UCSD-AML1 (cell line): Measurements from ENCODE around the gene EMC9.

Experiments
- DNase-seq: peaks from one replicate; lab custom pipeline; 2025; ENCODE audit not compliant: unreplicated experiment; lab: John Stamatoyannopoulos, UW

The EMC9 gene

DNA sequence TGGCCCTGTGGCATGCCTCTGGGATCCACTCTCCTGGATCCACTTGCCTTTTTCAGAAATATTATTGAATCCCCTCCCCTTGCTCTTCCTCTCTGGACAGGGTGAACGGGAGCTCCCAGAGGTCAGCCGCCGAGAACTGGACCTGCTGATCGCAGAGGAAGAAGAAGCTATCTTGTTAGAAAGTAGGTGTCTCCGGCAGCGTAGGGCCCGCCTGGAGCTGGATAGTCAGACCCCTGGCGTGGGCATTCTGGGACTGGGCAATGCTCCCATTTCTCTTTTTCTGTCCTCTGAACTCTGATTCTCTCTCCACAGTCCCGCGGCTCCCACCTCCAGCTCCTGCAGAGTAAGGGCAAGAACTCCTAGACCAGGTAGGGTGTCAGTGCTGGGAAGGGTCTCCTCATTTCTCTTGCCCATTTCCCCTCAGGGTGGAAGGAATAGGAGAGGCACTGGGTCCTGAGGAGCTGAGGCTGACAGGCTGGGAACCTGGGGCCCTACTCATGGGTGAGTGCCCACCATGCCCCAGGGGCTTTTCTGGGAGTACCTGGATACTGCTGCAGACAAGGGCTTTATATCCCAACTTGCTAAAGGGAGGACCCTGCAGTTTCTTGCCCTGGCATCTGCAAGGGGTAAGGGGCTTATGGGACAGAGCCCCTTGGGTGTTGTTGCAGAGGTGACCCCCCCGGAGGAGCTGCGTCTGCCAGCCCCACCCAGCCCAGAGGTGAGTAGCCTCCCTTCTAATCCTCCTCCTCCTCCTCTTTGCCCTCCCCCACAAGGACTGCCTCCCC, 35.8 kb upstream of the EMC9 start:
- no peak for DNase-seq

DNA sequence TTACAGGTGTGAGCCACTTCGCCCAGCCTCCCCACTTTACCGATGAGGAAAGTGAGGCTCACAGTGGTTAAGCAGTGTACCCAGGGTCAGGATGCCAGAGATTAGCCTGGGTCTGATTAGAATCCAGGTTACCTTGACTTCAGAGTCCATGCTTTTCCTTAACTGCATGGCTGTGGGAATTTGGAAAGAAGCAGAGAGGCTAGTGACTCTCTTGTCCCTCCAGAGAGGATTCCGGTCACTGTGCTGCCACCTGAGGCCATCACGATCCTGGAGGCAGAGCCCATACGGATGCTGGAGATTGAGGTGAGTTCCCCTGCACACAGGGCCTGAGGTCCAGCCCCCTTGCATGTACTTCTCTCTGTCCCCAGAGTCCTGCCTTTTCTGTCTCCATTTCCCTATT, 35.2 kb upstream of the EMC9 start:
- DNase-seq = no peak

DNA sequence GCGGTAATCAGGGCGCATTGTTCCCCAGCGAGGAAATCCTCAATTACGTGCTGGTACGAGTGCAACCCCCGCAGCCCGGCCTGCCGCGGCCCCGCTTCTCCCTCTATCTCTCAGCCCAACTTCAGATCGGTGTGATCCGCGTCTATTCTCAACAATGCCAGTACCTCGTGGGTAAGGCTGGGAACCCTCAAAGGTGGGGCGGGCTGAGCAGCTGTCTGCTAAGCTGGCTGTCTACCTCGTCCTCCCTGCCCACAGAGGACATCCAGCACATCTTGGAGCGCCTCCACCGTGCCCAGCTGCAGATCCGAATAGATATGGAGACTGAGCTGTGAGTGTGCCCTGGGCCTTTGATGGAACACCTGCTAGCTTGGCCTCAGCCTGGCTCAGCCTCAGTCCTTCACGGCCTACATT, 31.5 kb upstream of the EMC9 start:
- DNase-seq = no peak

DNA sequence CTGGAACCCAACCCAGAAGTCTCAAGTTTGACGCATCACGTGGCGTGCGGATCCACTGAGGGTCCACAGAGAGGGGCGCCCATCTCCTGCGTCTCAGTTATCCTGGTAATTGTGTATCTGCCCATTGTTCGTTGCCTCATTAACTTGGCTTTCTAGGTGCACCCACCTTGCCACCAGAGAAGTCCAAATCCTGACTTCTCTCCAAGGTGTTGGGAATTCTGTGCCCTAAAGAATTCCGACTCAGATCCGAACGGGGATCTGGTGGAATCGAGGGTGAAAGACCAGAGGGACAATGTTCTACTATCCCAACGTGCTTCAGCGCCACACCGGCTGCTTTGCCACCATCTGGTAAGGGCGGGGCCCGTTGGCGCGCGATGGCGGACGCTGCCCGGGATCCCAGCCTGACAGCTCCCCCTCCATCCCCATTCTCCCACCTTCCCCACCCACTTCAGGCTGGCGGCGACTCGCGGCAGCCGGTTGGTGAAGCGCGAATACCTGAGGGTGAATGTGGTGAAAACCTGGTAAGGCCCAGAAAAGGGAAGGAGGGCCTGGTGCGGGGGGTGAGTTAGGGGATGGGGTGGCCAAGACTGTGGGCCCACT, 31.0 kb upstream of the EMC9 start:
- no peak for DNase-seq

DNA sequence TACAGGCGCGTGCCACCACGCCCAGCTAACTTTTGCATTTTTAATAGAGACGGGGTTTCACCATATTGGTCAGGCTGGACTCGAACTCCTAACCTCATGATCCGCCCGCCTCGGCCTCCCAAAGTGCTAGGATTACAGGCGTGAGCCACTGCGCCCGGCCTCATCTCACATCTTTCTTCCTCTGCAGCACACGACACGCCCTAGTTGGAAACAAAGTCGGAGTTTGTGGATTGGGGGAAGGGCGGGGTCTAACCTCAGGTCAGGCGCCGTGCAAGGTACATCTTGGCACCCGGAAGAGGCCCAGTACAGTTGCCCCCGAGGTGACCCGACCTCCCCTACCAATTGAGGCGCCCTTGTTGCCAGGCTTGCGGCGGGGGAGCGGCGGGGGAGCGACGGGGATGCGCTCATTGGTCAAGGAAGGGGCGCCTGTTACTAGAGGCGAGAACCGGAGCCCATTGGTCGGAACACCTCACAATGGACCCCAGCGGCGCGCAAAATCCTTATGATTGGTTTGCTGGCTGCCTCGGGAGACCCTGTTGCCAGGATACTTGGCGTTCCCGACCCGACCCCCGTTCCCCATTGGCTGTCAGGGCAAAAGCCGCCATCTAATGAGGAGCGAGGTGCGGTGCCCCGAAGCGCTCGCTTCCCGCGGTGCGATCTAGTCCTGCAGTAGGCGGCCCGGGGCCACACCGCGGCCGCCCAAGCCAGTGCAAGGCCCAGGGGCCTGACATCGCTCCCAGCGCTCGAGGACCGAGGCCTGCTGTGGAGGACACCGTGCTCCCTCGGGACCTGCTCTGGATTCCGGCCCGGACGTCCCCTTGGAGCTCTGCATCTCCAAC, 30.2 kb upstream of the EMC9 start, which contains the start of gene REC8:
Gene REC8 (plus strand): TSS at position 659 of the 839 bp plus-strand sequence. CDS start 473 bp downstream, outside the sequence.
- no peak for DNase-seq

DNA sequence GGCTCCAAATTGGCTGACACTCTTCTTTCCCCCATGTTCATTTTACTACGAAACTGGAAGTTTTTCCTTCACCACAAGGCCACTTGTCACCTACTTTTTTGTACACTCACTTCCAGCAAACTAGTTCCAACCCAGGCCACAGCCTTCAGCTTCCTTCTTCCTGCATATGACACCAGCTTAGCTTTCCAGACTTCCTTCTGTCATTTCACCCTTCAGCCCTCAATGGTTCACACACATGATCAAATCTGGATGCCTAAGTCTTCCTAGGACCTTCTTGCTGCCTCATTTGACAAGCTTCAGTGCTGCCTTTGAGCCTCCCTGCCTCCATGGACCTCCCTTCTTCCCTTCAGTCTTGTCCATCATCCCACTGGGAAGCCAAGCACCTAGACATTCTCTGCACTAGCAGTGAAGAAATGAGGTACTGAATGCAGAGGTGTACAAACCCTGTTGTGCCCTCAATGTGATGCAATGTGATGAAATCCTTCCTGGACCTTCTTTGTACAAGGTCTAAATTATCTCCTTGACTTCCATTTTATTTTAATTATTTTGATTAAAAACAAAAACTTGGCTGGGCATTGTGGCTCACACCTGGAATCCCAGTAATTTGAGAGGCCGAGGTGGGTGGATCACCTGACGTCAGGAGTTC, 26.2 kb upstream of the EMC9 start:
- peak; percentile 26 for DNase-seq

DNA sequence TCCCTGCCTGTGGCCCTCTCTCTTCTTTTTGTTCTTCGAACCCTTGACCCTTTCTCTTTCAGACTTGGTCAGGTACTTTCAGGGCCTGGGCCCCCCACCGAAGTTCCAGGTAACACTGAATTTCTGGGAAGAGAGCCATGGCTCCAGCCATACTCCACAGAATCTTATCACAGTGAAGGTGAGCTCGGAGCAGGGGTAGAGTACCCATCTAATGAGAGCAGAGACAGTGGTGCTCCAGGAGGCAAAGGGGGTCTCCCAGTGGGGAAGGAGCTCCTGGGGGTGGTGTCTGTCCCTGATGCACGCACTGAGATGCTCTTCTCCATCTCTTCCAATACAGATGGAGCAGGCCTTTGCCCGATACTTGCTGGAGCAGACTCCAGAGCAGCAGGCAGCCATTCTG, 24.4 kb upstream of the EMC9 start:
- DNase-seq = no peak

DNA sequence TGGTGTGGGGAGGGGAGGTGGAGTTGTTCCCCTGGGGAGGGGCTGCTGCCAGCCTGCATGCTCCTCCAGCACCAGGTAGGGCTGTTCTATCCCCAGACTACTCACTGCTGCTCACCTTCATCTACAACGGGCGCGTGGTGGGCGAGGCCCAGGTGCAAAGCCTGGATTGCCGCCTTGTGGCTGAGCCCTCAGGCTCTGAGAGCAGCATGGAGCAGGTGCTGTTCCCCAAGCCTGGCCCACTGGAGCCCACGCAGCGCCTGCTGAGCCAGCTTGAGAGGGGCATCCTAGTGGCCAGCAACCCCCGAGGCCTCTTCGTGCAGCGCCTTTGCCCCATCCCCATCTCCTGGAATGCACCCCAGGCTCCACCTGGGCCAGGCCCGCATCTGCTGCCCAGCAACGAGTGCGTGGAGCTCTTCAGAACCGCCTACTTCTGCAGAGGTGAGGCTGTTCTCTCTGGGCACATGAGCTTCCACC, 23.2 kb upstream of the EMC9 start:
- DNase-seq = no peak

DNA sequence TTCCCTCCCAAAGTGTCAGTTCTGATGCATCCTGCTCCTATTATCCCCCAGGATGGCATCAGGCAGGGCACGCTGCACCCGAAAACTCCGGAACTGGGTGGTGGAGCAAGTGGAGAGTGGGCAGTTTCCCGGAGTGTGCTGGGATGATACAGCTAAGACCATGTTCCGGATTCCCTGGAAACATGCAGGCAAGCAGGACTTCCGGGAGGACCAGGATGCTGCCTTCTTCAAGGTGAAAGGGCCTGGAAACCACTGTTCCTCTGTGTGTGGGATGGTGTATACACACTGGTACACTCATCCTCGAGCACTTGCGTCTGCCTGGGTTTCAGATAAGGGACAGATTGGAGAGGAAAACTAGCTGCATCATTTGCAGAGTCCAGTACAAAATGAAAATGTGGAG, 20.7 kb upstream of the EMC9 start:
- DNase-seq = no peak

DNA sequence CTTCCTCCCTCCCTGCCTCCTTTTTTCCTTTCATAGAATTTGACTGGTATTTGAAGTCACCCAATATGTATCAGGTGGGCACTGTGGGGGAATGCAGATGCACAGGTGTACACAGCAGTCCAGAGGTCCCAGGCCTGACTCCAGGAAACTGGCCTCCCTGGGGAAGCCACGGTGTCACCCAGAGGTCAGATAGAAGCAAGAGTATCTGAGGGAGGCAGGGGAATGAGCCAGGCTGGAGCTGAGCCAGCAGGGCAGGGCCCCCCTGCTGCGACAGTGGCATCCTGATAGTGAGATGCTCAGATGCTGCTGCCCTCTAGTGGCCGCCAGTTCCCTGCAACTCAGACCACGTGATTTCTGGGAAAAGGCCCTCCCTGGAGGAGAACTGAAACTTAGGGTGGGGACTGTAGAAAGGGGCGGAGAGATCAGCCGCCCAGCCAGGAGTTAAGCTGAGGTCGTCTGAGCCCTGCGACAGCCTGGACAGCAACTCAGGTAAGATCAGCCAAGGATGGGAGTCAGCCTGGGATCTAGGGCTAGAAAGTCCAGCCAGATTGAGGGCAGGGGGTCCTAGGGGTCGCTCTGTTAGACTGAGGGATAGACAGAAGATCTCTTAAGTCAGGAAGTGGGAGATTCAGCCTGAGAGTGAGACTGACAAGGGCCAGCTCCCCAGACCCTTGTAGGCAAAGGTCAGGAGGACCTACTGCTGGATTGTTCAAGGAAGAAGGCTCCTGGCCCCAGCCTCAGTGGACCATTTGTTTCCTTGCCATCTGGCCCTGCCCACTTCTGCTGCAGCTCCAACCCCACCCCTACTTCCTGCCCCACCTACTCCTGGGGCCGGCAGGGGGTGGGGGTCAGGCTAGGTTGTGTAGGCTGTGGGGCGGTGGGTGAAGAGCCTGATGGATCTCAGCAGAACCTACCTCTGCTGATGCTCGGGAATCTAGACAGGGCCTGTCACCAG, 19.7 kb upstream of the EMC9 start, which contains the start of gene IRF9:
Gene IRF9 (plus strand): TSS at position 416 of the 955 bp plus-strand sequence. CDS start 880 bp downstream, outside the sequence.
- DNase-seq = peak; percentile 97

DNA sequence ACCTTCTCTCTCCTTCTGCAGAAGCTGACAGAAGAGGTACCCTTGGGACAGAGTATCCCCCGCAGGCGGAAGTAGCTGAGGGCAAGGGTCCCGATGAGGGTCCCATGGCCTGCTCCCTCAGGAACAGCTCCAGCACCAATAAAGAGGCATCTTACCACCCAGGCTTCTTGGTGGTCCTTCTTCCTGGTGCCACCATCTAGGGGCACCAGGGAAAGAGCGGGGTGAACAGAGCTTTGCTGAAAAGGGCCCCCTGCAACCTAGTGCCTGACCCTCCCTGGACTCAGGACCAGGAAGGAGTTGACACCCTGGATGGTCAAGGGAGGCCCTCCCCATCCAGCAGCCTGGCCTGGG, 19.1 kb upstream of the EMC9 start:
- no peak for DNase-seq

DNA sequence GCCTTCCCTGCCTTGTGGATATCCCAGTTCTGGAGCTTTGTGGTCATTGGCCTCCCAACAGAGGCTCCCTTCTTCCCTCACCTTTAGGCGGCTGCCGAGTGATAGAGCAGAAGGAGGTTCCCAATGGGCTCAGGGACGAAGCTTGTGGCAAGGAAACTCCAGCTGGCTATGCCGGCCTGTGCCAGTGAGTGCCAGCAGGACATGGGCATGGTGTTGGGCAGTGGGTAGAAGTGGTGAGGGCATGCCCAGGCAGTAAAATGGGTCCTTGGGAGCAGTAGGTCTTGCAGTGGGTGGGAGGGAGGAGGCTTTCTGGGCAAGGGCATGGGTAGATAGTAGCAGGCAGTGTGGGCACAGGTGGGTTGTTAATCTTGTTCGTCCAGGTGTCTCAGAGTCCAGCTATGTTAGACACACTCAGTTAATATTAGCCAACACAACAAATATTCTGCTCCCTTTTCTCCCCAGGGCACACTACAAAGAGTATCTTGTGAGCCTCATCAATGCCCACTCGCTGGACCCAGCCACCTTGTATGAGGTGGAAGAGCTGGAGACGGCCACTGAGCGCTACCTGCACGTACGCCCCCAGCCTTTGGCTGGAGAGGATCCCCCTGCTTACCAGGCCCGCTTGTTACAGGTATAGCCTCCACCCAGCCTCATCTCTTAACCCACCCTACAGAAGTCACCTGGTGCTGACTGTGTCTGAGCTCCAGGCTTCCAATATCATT, 18.5 kb upstream of the EMC9 start:
- DNase-seq = no peak

DNA sequence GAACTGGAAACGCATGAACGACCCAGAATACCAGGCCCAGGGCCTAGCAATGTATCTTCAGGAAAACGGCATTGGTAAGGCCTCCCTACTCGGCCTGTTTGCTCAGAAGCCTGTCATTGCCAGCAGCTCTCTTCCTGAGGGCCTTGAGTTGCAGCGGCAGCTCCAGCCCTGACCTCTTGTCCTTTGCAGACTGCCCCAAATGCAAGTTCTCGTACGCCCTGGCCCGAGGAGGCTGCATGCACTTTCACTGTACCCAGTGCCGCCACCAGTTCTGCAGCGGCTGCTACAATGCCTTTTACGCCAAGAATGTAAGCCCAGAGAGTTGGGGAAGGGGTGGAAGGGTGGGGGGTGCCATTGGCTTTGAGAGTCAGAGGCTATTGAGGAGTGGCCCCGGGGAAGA, 15.9 kb upstream of the EMC9 start:
- no peak for DNase-seq

DNA sequence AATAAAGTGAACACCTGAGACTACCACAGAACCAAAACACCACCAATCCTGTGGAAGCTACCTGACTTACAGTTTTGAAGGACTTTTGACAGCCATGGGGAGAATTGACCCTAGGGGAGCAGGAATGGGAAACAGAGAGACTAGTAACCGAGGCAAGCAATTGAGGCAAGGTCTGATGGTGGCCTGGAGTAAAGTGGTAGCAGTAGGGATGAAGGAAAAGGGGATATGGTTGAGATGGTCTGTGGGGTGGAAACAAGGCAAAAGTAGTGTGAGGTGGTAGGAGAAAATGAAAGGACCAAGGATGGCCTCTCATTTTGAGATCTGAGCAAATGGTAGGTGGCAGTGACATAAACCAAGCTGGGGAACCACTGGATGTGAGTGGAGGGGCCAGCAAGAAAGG, 15.4 kb upstream of the EMC9 start:
- no peak for DNase-seq

DNA sequence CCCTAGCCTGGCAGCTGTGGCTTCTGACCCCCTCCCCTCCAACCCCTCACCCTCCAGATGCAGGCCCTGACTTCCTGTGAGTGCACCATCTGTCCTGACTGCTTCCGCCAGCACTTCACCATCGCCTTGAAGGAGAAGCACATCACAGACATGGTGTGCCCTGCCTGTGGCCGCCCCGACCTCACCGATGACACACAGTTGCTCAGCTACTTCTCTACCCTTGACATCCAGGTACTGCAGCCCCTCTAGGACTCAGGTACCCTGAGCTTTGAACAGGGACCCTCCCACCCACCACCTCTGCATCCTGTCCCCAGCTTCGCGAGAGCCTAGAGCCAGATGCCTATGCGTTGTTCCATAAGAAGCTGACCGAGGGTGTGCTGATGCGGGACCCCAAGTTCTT, 13.7 kb upstream of the EMC9 start:
- no peak for DNase-seq

DNA sequence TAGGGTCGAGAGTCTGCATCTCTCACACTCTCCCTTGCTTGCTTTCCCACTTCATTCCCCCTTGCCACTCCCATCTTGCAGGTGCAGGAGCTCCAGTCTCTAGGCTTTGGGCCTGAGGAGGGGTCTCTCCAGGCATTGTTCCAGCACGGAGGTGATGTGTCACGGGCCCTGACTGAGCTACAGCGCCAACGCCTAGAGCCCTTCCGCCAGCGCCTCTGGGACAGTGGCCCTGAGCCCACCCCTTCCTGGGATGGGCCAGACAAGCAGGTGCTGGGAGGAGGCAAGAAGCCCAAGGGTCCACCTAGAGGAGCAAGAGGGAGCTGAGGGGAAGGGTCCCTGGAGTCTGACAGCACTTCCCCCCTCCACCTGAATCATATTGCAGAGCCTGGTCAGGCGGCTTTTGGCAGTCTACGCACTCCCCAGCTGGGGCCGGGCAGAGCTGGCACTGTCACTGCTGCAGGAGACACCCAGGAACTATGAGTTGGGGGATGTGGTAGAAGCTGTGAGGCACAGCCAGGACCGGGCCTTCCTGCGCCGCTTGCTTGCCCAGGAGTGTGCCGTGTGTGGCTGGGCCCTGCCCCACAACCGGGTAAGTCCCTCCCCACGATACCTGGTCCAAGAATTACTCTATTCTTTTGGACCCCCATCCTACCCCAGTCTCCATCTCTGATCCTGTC, 10.2 kb upstream of the EMC9 start:
- no peak for DNase-seq

DNA sequence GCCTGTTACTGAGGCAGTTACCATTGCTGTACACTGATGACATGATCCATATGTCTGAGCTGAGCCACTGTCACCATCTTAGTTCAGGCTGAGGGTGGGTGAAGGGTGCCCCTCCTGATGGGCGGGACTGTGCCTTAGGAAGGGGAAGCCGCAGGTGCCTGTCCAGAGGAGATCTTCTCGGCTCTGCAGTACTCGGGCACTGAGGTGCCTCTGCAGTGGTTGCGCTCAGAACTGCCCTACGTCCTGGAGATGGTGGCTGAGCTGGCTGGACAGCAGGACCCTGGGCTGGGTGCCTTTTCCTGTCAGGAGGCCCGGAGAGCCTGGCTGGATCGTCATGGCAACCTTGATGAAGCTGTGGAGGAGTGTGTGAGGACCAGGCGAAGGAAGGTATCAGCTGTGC, 9.6 kb upstream of the EMC9 start:
- DNase-seq = no peak

DNA sequence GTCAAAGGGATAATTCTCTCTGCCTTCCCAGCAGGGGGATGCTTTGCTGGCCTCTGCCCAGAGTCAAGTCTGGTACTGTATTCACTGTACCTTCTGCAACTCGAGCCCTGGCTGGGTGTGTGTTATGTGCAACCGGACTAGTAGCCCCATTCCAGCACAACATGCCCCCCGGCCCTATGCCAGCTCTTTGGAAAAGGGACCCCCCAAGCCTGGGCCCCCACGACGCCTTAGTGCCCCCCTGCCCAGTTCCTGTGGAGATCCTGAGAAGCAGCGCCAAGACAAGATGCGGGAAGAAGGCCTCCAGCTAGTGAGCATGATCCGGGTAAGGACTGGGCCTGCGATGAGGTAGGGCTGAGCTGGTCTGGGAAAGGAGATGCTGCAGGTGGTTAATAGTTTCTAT, 9.2 kb upstream of the EMC9 start:
- DNase-seq = no peak

DNA sequence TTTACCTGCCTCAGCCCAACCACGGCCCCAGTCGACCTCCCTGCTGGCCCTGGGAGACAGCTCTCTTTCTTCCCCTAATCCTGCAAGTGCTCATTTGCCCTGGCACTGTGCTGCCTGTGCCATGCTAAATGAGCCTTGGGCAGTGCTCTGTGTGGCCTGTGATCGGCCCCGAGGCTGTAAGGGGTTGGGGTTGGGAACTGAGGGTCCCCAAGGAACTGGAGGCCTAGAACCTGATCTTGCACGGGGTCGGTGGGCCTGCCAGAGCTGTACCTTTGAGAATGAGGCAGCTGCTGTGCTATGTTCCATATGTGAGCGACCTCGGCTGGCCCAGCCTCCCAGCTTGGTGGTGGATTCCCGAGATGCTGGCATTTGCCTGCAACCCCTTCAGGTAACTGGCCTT, 8.7 kb upstream of the EMC9 start:
- no peak for DNase-seq
